Measurements from ENCODE around the gene AJM1.
"Not testable (repeated sequence)": the region's sequence is repeated elsewhere in the genome, so short reads cannot be mapped to it uniquely, and the experiment has no call there.

AJM1 gene
- total RNA-seq, result 5.6 to 12.3 reads per million in 2 donors

GRCh38 chr9:136842380-136842948 is at the start of gene AJM1:
Gene AJM1, plus strand, starts transcription at chr9:136842478. Its CDS starts 1,937 bp downstream, at chr9:136844415.
- DNase-seq, result peak; percentile 44

GRCh38 chr9:136793086-136793946 is 49.0 kb upstream of the AJM1 start:
- no peak for DNase-seq

GRCh38 chr9:136794281-136794999 is 47.8 kb upstream of the AJM1 start:
- DNase-seq, result no peak

GRCh38 chr9:136795000-136795348 is 47.3 kb upstream of the AJM1 start:
- no peak for DNase-seq

GRCh38 chr9:136796238-136796774 is 46.0 kb upstream of the AJM1 start, which contains the start of gene CCDC183:
Gene CCDC183, plus strand, starts transcription at chr9:136796338. Its CDS starts 60 bp downstream, at chr9:136796398.
- no peak for DNase-seq

- DNase-seq, result not testable (repeated sequence)
These were observed 45.4 kb upstream of the AJM1 start for GRCh38 chr9:136796775-136797347.

GRCh38 chr9:136798708-136799078 is 43.6 kb upstream of the AJM1 start:
- no peak for DNase-seq

GRCh38 chr9:136799079-136799853 is 43.0 kb upstream of the AJM1 start:
- DNase-seq, result no peak

GRCh38 chr9:136799854-136800657 is 42.2 kb upstream of the AJM1 start:
- DNase-seq, result peak; percentile 80

GRCh38 chr9:136802321-136802720 is 40.0 kb upstream of the AJM1 start:
- DNase-seq, result no peak

- DNase-seq, result not testable (repeated sequence)
These were observed 39.2 kb upstream of the AJM1 start for GRCh38 chr9:136803009-136803550.

GRCh38 chr9:136803551-136804508 is 38.4 kb upstream of the AJM1 start:
- no peak for DNase-seq

- DNase-seq, result no peak
These were observed 37.6 kb upstream of the AJM1 start for GRCh38 chr9:136804509-136805206.

GRCh38 chr9:136805207-136805740 is 37.0 kb upstream of the AJM1 start:
- DNase-seq, result no peak

GRCh38 chr9:136806067-136806466 is 36.2 kb upstream of the AJM1 start:
- DNase-seq, result no peak

- DNase-seq, result no peak
These were observed 35.6 kb upstream of the AJM1 start for GRCh38 chr9:136806631-136807201.

- peak; percentile 72 for DNase-seq
These were observed 34.8 kb upstream of the AJM1 start, which contains the start of gene RABL6 for GRCh38 chr9:136807281-136808074. Gene RABL6, plus strand, starts transcription at chr9:136807948. Its CDS starts 249 bp downstream, at chr9:136808197.

Measured in activated gamma-delta T cell (primary cell).